ENCODE measurements around the gene RXFP3.

DNA sequence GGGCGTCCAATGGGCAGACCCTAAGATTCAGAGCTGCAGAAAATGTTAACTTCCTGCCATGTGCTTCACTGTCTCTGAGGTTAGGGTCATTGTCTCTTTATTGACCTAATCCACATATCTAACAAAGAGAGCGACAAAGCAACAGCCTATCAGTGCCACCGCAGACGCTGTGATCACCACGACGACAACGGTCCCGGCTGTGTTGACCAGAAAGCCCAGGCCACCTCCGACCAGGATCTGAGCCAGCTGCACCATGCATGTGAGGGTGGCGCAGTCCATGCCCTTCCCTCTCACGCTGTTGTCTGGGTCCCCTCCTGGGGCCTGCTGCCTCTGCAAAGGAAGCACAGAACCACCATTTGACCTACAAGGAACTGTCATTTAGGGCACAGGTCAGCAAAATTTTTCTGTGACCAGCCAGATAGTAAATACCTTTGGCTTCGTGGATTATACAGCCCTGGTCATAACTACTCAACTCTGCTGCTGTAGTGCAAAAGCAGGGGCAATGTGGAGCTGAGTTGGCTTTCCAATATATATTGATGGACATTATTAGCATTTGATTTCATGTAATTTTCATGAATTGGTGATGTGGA, 8.5 kb downstream of the RXFP3 start:
- TF ChIP-seq, protein P1, sequence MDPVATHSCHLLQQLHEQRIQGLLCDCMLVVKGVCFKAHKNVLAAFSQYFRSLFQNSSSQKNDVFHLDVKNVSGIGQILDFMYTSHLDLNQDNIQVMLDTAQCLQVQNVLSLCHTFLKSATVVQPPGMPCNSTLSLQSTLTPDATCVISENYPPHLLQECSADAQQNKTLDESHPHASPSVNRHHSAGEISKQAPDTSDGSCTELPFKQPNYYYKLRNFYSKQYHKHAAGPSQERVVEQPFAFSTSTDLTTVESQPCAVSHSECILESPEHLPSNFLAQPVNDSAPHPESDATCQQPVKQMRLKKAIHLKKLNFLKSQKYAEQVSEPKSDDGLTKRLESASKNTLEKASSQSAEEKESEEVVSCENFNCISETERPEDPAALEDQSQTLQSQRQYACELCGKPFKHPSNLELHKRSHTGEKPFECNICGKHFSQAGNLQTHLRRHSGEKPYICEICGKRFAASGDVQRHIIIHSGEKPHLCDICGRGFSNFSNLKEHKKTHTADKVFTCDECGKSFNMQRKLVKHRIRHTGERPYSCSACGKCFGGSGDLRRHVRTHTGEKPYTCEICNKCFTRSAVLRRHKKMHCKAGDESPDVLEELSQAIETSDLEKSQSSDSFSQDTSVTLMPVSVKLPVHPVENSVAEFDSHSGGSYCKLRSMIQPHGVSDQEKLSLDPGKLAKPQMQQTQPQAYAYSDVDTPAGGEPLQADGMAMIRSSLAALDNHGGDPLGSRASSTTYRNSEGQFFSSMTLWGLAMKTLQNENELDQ (tag by site-specific recombination; IDR thresholded peaks at IDR 0.05; ENCODE audit: low read depth), result no peak
- no peak for TF ChIP-seq ZNF292 (tag by site-specific recombination; IDR thresholded peaks at IDR 0.05; ENCODE audit: borderline replicate concordance, low read depth)
- no peak for TF ChIP-seq GLI2 (tag by site-specific recombination; IDR thresholded peaks at IDR 0.05; ENCODE audit: borderline replicate concordance, low read depth)
- TF ChIP-seq, protein P2, sequence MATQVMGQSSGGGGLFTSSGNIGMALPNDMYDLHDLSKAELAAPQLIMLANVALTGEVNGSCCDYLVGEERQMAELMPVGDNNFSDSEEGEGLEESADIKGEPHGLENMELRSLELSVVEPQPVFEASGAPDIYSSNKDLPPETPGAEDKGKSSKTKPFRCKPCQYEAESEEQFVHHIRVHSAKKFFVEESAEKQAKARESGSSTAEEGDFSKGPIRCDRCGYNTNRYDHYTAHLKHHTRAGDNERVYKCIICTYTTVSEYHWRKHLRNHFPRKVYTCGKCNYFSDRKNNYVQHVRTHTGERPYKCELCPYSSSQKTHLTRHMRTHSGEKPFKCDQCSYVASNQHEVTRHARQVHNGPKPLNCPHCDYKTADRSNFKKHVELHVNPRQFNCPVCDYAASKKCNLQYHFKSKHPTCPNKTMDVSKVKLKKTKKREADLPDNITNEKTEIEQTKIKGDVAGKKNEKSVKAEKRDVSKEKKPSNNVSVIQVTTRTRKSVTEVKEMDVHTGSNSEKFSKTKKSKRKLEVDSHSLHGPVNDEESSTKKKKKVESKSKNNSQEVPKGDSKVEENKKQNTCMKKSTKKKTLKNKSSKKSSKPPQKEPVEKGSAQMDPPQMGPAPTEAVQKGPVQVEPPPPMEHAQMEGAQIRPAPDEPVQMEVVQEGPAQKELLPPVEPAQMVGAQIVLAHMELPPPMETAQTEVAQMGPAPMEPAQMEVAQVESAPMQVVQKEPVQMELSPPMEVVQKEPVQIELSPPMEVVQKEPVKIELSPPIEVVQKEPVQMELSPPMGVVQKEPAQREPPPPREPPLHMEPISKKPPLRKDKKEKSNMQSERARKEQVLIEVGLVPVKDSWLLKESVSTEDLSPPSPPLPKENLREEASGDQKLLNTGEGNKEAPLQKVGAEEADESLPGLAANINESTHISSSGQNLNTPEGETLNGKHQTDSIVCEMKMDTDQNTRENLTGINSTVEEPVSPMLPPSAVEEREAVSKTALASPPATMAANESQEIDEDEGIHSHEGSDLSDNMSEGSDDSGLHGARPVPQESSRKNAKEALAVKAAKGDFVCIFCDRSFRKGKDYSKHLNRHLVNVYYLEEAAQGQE (tag by site-specific recombination; IDR thresholded peaks at IDR 0.05), result no peak
- TF ChIP-seq KLF9 (tag by site-specific recombination; IDR thresholded peaks at IDR 0.05; ENCODE audit: low read depth), result no peak
- TF ChIP-seq, protein P3, sequence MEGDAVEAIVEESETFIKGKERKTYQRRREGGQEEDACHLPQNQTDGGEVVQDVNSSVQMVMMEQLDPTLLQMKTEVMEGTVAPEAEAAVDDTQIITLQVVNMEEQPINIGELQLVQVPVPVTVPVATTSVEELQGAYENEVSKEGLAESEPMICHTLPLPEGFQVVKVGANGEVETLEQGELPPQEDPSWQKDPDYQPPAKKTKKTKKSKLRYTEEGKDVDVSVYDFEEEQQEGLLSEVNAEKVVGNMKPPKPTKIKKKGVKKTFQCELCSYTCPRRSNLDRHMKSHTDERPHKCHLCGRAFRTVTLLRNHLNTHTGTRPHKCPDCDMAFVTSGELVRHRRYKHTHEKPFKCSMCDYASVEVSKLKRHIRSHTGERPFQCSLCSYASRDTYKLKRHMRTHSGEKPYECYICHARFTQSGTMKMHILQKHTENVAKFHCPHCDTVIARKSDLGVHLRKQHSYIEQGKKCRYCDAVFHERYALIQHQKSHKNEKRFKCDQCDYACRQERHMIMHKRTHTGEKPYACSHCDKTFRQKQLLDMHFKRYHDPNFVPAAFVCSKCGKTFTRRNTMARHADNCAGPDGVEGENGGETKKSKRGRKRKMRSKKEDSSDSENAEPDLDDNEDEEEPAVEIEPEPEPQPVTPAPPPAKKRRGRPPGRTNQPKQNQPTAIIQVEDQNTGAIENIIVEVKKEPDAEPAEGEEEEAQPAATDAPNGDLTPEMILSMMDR (tag by site-specific recombination; IDR thresholded peaks at IDR 0.05), result no peak
